Measurements from ENCODE around the gene EXOC3L2.

DNA sequence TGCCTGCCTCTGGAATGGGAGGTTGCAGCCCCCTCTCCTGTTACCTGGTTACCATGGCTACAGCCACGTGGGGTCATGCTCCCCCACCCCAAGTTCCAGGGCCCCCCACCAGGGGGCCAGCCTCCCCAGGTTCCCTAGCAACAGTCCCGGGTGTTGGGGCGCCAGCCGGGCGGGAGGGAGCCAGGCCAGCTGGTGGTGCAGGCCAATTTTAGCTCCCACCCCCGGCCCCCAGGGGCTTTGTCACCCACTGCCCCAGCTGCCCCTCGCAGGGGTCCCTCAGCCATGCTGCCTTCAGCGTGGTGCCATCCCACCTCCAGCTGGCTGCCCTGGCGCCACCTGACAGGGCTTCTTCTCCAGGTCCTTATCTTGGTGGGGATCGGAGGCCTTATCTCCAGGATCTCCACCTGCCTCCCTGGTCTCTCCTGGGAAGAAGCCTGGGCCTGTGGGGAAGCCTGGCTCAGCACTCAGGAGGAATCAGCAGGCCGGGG lies 8.9 kb upstream of the EXOC3L2 start:
- TF ChIP-seq, protein P1, sequence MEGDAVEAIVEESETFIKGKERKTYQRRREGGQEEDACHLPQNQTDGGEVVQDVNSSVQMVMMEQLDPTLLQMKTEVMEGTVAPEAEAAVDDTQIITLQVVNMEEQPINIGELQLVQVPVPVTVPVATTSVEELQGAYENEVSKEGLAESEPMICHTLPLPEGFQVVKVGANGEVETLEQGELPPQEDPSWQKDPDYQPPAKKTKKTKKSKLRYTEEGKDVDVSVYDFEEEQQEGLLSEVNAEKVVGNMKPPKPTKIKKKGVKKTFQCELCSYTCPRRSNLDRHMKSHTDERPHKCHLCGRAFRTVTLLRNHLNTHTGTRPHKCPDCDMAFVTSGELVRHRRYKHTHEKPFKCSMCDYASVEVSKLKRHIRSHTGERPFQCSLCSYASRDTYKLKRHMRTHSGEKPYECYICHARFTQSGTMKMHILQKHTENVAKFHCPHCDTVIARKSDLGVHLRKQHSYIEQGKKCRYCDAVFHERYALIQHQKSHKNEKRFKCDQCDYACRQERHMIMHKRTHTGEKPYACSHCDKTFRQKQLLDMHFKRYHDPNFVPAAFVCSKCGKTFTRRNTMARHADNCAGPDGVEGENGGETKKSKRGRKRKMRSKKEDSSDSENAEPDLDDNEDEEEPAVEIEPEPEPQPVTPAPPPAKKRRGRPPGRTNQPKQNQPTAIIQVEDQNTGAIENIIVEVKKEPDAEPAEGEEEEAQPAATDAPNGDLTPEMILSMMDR (IDR thresholded peaks at IDR 0.05), result no peak
- TF ChIP-seq POLR2A (IDR thresholded peaks at IDR 0.05), result no peak
